ENCODE results near the gene STARD13. TPM values are rescaled to one million over a fixed set of nuclear protein-coding genes. Genes with fewer than 3 reads are reported as not detected.

STARD13 gene
- total RNA-seq, 2 experiments from 2014 or later, result 0.02 to 0.25 TPM

DNA sequence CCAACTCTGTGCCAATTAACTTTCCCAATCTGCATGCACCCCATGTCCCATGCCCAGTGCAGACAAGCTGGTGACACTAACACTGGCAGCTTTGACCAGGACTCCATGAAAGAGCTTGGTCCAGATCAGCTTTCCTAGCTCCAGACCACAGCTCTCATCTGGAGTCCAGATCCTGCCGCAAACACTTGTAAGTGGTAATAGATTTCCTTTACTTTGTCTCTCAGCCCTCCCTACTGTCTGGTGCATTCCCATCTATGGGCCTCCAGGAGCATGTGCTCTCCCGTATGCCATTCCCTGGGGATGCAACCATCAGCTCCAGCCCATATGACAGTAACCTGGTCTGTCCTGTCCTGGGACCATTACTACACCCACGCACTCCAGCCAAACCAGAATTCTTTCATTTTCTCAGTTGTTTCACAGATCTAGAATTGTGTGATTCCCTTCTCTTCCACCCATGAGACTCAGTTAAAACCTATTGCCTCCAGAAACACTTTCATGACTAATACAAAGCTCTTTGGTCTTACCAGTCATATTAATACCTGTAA is 4.9 kb upstream of the STARD13 start:
- Mint-ChIP-seq H3K4me3 (no peak overlapping the region), H3K36me3 (ENCODE audit: low read depth) (no peaks in the 10 kb centered on the region), H3K9me3 (no peaks in the 10 kb centered on the region), H3K4me1 (peaks cover 12% of the 10 kb centered on the region), H3K27ac (no peak overlapping the region), H3K27me3 (peaks cover 27% of the 10 kb centered on the region)
- CTCF ChIA-PET, result no interaction called here
- POLR2A ChIA-PET, result no interaction called here
- DNase-seq, result no peak

DNA sequence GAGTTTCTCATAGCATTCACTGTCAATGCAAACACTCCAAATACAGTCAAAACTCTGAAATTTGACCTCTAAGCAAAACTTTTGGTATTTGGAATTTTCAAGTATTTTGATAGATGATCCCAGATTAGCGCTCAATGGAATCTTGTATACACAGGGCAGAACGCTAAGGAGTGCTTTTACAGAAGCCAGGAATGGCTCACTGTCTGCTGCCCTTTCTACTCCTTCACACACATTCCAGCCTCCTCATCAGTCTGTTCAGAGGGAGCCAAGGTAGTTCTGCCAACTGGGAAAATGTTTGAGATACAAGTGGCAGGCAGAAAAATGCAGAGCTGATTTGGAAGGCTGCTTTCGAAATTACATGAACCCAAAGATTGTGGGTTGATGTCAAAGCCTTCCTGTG is 4.4 kb upstream of the STARD13 start:
- Mint-ChIP-seq H3K9me3 (no peaks in the 10 kb centered on the region), H3K4me3 (no peak overlapping the region), H3K27ac (no peak overlapping the region), H3K36me3 (ENCODE audit: low read depth) (no peaks in the 10 kb centered on the region), H3K27me3 (peaks cover 32% of the 10 kb centered on the region), H3K4me1 (peaks cover 17% of the 10 kb centered on the region)
- ChIA-PET CTCF (no interaction called here), POLR2A (no interaction called here)
- DNase-seq, result no peak

DNA sequence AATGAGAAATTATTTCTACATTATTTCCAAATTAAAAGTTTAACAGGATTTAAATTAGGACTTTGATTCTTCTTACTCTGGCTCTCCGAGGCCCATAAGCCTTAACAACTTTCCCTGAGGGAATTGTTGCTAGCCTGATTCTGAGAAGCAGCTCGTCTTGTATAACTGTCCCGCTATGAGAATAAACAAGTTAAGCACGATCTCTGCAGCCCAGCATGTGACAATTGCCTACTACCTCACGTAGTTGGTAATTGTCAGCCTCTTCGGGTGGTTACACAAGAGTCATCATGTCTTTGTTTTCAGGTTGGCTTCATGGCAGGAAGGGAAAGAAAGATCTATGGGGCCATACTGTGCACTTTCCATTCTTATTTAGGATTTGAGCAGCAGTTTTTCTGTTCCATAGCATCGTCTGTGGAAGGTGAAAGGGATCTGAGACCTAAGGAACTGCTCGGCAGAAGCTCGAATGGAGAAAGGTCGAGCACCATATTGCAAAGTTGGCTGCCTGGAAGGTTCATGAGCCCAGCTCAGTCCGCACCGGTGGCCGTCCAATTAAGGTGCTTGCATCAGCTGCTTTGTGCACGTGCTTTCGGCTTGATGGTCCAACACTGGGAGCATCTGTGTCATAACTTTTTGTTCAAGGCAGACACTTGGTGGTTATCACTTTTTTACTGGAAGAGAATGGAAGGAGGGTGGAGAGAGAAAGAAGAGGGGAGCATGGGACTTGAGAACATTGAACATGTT is 1.8 kb upstream of the STARD13 start:
- no peak for DNase-seq
- POLR2A ChIA-PET, result no interaction called here
- no peak overlapping the region for H3K27ac Mint-ChIP-seq
- H3K4me1 Mint-ChIP-seq, result peaks cover 15% of the 10 kb centered on the region
- no peak overlapping the region for H3K4me3 Mint-ChIP-seq
- no peaks in the 10 kb centered on the region for H3K36me3 Mint-ChIP-seq (ENCODE audit: low read depth)
- peaks cover 45% of the 10 kb centered on the region for H3K27me3 Mint-ChIP-seq
- CTCF ChIA-PET, result no interaction called here
- no peaks in the 10 kb centered on the region for H3K9me3 Mint-ChIP-seq

DNA sequence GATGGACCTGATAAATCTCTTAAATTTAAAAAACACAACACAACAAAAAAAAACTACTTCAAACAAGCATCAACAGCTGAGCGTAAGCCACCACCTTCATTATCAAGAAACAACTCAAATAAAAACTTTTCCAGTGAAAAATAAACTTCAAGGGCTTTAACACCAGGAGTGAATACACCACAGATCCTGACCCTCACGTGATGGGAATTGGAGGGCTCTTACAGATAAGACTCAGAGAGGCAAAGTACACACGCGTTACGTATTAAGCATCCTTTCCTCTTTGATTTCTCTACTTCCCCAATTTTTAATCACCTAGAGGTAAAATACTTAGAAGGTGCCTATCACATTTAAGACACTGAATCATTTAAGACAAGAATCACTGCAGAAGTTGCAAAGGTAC is 573 bp upstream of the STARD13 start:
- H3K27ac Mint-ChIP-seq, result no peak overlapping the region
- ChIA-PET CTCF (no interaction called here), POLR2A (no interaction called here)
- H3K27me3 Mint-ChIP-seq, result peaks cover 45% of the 10 kb centered on the region
- H3K4me3 Mint-ChIP-seq, result peak overlapping the region; percentile 61
- no peaks in the 10 kb centered on the region for H3K36me3 Mint-ChIP-seq (ENCODE audit: low read depth)
- DNase-seq, result no peak
- H3K4me1 Mint-ChIP-seq, result peaks cover 15% of the 10 kb centered on the region
- no peaks in the 10 kb centered on the region for H3K9me3 Mint-ChIP-seq

DNA sequence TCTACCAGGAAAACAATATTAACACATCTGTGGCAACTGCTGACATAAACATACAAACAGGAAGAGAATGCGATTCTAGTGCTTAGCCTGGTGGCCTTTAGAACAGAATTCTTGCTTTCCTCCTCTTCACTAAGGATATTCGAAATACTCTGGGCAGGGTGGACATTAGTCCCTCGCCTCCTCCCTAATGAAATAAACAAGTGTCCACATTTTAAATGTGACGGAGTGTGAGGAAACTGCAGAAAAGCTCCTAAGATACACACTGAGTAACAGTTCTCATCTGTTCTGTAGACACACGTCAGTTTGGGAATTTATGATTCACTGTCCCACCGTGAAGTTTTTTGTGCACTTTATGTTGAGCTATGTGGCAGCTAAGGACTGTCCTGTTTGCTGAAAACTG is 639 bp downstream of the STARD13 start:
- Mint-ChIP-seq H3K9me3 (no peaks in the 10 kb centered on the region), H3K27ac (no peak overlapping the region), H3K4me1 (peaks cover 15% of the 10 kb centered on the region), H3K4me3 (peak overlapping the region; percentile 61), H3K36me3 (ENCODE audit: low read depth) (no peaks in the 10 kb centered on the region), H3K27me3 (peaks cover 41% of the 10 kb centered on the region)
- POLR2A ChIA-PET, result no interaction called here
- no peak for DNase-seq
- CTCF ChIA-PET, result interaction anchor here (0.8 kb wide), 1 partner anchor 42 kb away, joined by 3 read pairs; no protein-coding TSS in a partner anchor

DNA sequence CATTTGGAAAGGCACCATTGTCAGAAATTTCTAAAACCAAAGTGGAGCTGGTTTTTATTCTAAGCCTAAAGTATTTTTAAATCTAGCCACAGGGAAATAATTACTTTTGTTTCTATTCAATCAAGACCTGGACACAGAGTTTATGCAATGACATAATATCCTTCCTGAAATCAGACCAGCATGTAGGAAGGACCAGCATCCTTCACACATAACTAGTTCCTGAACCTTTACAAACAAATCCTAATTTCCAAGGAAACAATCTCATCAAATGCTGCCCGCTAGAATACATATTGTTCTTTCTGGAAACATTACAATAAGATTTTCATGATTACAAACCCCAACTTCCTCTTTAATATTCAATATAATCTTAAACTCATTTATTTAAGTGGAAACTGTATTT is 1.5 kb downstream of the STARD13 start:
- H3K4me3 Mint-ChIP-seq, result no peak overlapping the region
- H3K27me3 Mint-ChIP-seq, result peaks cover 40% of the 10 kb centered on the region
- CTCF ChIA-PET, result no interaction called here
- DNase-seq, result no peak
- no peaks in the 10 kb centered on the region for H3K36me3 Mint-ChIP-seq (ENCODE audit: low read depth)
- H3K27ac Mint-ChIP-seq, result no peak overlapping the region
- POLR2A ChIA-PET, result no interaction called here
- peaks cover 15% of the 10 kb centered on the region for H3K4me1 Mint-ChIP-seq
- H3K9me3 Mint-ChIP-seq, result no peaks in the 10 kb centered on the region

DNA sequence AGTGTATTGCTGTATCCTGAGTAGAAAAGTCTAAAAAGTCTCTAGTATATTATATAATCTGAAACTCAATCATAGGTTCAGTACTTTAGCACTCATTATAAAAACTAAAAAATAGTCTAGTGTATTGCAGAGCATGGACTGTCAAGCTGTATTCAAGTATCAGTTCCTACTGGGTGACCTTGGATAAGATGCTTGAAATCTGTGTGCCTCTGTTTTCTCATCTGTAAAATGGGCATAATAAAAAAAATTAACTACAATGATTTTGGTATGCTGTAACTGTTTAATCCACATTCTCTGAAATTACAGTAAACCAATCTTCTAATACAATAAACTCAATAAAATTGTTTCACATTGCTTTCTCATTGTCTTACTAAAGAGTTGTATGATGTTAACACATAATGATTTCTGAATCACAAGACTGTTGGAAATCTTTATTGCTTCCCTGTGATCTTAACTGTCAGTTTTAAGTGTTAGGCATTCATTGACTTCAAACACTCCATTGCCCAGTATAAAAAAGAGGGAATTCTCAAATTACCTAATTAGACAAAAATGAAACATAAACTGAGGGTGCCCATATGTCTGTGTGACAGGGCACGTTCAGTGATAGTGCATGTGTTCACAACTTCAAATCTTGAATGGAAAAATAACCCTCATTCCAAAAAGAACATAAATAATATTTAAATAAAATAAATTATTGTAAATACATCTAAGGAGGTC is 2.2 kb downstream of the STARD13 start:
- no peaks in the 10 kb centered on the region for H3K36me3 Mint-ChIP-seq (ENCODE audit: low read depth)
- no peak overlapping the region for H3K4me3 Mint-ChIP-seq
- ChIA-PET CTCF (no interaction called here), POLR2A (no interaction called here)
- H3K9me3 Mint-ChIP-seq, result no peaks in the 10 kb centered on the region
- H3K27me3 Mint-ChIP-seq, result peaks cover 41% of the 10 kb centered on the region
- peaks cover 15% of the 10 kb centered on the region for H3K4me1 Mint-ChIP-seq
- no peak for DNase-seq
- no peak overlapping the region for H3K27ac Mint-ChIP-seq

DNA sequence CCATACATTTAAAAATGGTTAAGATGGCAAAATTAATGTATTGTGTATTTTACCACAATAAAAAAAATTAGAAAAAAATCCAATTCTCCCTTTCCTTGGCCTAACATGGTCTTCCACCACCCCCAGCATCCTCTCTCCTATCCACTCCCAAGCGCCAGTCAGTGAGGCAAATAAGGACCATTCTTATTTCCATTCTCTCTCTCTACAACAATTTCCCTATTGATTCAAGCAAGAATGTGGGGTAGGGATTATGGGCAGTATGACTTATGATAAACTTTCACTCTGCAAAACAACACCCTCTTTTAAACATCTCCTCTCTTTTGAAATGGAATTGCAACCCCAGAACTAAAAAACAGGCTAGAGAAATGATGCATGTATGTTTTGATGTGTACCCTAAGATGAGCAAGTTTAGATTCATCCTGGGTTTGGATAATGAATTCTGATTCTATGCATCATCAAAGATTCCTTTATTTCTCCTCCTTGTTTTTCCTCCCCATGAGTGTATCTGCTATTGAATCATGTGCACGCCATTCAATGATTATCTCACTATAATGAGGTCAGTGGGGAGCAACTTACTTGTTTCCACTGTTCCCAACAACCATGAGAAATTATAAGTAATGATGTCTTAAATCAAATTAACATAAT is 3.5 kb downstream of the STARD13 start:
- ChIA-PET POLR2A (no interaction called here), CTCF (no interaction called here)
- Mint-ChIP-seq H3K27me3 (peaks cover 36% of the 10 kb centered on the region), H3K4me1 (peaks cover 15% of the 10 kb centered on the region), H3K9me3 (no peaks in the 10 kb centered on the region), H3K27ac (no peak overlapping the region), H3K4me3 (no peak overlapping the region), H3K36me3 (ENCODE audit: low read depth) (no peaks in the 10 kb centered on the region)
- no peak for DNase-seq

DNA sequence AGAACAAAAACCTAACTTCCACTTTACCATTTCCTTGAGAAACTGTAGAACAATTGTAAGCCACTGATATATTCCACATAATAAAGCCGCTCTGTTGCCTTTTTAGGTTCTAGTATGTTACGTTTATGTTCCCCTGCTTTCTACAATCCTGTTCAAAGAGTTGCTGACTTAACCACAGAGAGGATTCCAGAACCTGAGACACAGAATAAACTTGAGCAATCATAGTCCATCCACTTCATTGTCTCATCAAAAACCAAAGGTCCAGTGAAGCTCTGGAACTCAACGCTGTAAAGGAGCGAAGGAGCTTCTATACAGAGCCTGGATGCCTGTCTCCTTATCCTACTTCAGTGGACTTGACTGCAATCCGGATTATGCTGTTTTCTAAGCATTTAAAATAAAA is 4.6 kb downstream of the STARD13 start:
- Mint-ChIP-seq H3K9me3 (no peaks in the 10 kb centered on the region), H3K27me3 (peaks cover 29% of the 10 kb centered on the region), H3K4me3 (no peak overlapping the region), H3K4me1 (peaks cover 11% of the 10 kb centered on the region), H3K36me3 (ENCODE audit: low read depth) (no peaks in the 10 kb centered on the region), H3K27ac (no peak overlapping the region)
- ChIA-PET POLR2A (no interaction called here), CTCF (no interaction called here)
- DNase-seq, result no peak

DNA sequence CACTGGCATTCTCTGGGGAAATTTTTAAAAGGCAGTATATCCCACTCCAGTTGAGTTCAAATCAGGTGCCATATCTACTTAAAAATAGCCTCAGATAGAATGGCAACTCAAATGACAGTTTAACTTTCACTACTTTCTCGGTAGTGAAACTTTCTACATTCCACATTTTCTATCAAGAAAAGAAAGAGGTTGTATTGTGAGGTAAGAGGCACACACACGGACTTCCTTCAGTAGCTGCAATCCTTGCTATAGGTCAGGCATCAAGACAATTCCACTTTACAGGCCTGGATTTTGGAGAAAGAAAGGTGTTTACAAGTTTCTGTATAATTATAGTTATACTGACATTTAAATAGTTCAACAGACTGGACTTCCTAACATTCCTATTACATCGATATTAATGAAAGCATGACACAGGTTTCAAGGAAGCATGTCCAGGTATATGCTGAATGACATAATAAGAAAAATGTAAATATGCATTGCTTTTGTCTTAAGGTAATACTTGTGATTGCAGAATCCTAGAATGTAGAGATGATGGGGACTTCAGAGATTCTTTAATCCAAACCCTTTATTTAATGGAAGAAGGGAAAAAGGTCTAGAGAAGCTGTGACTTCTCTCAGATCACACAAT is 5.2 kb downstream of the STARD13 start:
- peaks cover 24% of the 10 kb centered on the region for H3K27me3 Mint-ChIP-seq
- POLR2A ChIA-PET, result no interaction called here
- H3K36me3 Mint-ChIP-seq (ENCODE audit: low read depth), result no peaks in the 10 kb centered on the region
- DNase-seq, result no peak
- H3K4me3 Mint-ChIP-seq, result no peak overlapping the region
- CTCF ChIA-PET, result no interaction called here
- no peaks in the 10 kb centered on the region for H3K9me3 Mint-ChIP-seq
- H3K4me1 Mint-ChIP-seq, result peaks cover 5% of the 10 kb centered on the region
- H3K27ac Mint-ChIP-seq, result no peak overlapping the region

DNA sequence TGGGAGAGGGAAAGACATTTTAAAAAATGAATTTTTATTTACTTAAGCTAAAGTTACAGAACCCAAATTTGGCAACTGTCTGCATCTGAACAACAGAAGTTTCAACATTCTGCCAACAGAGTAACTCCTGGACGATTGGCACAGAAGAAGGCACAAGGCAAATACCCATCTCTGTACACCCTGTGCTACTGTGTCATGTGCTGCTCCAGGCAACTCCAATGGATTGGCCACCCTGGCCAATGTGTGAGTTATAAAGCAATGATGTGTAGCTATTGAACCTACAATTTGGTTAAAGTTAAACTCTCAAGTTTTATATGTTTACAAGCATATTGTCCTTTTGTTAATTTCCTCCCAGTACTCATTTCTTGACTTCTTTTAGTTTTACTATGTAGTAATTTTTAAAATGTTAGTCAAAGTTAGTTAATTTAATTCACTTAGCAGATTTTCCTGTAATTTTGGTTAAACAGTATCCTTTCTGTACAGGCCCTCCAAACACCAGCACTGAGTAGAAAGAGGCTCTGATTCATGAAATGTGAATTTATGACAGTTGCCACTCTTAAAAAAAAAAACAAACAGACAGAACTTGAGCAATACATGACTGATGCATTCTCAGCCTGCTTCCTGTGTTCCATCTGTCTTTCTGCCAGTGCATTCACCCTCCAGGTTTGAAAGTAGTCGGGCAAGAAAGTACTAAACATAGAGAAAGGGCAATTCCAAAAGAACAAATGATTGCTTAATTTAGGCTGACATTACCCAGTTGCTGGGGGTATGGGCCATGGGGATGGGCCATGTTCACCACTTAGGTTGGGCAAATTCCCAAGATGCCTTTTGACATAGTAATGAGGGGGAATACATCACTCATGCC is 5.9 kb downstream of the STARD13 start:
- no peak for DNase-seq
- Mint-ChIP-seq H3K4me3 (no peak overlapping the region), H3K9me3 (no peaks in the 10 kb centered on the region), H3K4me1 (no peaks in the 10 kb centered on the region), H3K27ac (no peak overlapping the region), H3K27me3 (peaks cover 18% of the 10 kb centered on the region), H3K36me3 (ENCODE audit: low read depth) (no peaks in the 10 kb centered on the region)
- ChIA-PET POLR2A (no interaction called here), CTCF (no interaction called here)

DNA sequence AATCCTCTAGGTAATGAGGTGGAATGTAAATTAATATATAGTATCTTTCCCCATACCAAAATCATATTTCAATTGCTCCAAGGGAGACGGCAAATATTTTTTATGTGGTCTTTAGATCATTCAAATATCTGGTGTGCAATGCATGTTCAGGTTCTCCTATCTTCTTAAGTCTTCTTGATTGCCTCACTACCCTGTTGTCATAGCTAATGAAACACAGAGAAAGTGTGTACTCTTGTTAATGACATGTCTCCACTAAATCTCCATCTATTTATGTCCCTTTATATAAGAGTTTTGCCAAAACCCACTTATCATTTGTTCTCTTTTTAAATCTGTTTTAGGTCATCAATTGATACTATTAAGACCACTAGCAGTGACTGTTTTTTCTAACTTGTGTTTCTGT is 6.6 kb downstream of the STARD13 start:
- Mint-ChIP-seq H3K27me3 (peaks cover 15% of the 10 kb centered on the region), H3K4me3 (no peak overlapping the region), H3K4me1 (no peaks in the 10 kb centered on the region), H3K27ac (no peak overlapping the region), H3K36me3 (ENCODE audit: low read depth) (no peaks in the 10 kb centered on the region), H3K9me3 (no peaks in the 10 kb centered on the region)
- ChIA-PET CTCF (no interaction called here), POLR2A (no interaction called here)
- DNase-seq, result no peak
